HG03064 (cell line): ENCODE results near the gene FXYD1.
"Not testable (repeated sequence)": the region's sequence is repeated elsewhere in the genome, so short reads cannot be mapped to it uniquely, and the experiment has no call there.

ENCODE experiments used
- ATAC-seq: cut with Tn5 transposase; IDR thresholded peaks from one replicate; pipeline ENCODE4 v1.9.1; 2021; ENCODE audit warnings: low read depth; ENCODE audit not compliant: unreplicated experiment

Gene FXYD1

GRCh38 chr19:35123573-35123972, 15.1 kb upstream of the FXYD1 start:
- ATAC-seq, result no peak

GRCh38 chr19:35124098-35125060, 14.2 kb upstream of the FXYD1 start:
- no peak for ATAC-seq

GRCh38 chr19:35125270-35125717, 13.3 kb upstream of the FXYD1 start:
- no peak for ATAC-seq

DNA sequence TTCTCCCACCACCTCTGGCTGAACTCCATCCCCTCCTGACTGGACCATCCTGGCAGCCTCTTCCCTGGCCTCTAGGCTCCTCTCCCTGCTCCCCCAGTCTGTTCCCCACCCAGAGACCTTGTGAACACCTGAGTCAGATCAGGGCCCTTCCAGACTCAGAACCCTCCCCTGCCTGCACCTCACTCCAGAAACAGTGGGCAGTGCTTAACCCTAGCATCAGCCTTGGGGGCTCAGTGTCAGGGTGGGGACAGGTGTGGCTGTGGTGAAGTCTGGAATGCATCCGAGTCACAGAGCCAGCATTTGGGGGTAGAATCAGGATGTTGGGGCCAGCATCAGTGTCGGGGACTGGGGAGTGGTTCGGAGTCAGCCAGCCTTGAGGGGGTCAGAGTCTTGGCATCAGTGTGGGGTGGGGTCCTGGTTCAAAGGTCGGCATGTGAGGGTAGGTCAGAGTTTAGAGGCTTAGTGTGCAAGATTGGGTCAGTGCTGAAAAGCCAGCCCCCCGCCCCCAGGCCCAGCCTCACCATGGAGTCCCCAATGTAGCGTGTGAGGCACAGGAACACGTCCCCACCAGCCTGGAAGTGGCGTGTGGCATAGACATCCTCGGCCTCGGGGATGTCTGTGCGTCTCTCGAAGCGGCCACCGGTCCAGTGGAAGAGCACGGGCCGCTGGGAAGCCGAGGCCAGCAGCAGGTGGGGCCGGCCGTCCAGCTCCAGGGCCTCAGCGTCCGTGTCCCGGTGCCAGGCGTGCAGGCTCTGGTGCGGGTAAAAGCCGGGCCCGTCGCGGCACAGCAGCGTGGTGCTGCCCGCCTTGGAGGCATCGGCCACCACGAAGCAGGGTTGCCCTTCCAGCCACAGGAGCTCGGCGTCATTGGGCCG, 12.6 kb upstream of the FXYD1 start:
- no peak for ATAC-seq

- ATAC-seq, result no peak
These were observed 12.0 kb upstream of the FXYD1 start for GRCh38 chr19:35126624-35126959.

DNA sequence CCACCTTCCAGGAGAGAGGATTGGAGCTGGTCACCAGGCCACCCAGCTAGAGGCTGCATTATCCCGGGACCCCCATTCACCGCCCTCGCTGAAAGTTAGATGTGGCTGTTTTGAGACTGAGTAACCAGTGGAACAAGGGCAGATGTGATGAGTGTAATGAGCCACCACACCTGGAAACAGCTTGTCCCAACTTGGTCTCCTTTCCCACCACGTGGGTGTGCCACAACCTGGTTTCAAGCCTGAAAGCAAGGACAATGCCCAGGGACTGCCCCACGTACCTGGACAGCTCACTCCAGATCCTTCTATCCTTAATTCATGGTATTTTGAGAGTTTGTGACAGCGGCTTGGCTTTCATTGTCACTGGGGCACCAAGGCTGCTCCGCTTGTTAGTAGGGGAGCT, 10.8 kb upstream of the FXYD1 start:
- ATAC-seq, result no peak

GRCh38 chr19:35128398-35129057, 10.1 kb upstream of the FXYD1 start:
- no peak for ATAC-seq

DNA sequence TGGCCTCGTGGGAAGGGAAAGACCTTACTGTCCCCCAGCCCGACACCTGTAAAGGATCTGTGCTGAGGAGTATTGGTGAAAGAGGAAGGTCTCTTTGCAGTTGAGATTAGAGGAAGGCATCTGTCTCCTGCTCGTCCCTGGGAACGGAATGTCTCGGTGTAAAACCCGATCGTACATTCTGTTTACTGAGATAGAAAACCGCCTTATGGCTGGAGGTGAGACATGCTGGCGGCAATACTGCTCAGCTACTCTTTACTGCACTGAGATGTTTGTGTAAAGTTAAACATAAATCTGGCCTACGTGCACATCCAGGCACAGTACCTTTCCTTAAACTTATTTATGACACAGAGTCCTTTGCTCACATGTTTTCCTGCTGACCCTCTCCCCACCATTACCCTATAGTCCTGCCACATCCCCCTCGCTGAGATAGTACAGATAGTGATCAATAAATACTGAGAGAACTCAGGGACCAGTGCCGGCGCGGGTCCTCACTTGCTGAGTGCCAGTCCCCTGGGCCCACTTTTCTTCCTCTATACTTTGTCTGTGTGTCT, 8.8 kb upstream of the FXYD1 start:
- not testable (repeated sequence) for ATAC-seq

GRCh38 chr19:35130761-35131720, 7.6 kb upstream of the FXYD1 start:
- ATAC-seq, result no peak

DNA sequence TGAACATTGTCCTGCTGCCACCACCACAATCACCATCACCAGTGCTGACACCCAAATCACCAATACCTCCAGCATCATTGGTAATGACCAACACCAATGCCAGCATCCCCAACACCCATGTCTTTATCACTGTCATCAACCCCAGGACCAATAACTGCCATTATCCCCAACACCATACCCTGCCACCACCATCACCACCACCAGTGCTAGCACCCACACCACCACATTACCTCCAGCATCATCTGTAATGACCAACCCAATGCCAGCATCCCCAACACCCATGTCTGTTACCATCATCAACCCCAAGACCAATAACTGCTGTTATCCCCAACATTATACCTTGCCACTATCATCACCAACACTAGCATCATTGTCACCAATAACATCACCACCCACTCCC, 6.4 kb upstream of the FXYD1 start:
- ATAC-seq, result no peak

DNA sequence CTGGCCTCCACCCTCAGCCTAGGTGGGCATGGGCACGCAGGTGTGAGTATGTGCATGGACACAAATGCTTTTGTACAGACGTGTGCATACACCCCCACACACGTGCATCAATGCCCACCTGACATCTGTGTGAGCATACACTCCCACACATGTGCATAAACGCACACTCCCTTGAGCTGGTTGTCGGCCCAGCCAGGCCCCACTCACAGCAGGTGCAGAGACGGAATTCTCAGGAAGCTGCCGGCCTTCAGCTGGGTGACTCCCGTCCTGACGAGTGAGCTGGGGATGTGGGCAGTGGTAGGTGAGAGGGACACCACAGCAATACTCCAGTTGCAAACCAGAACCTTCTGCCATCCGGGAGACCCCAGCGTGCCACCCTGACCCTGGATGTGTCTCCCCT, 4.8 kb upstream of the FXYD1 start:
- ATAC-seq, result no peak

- no peak for ATAC-seq
These were observed 3.9 kb upstream of the FXYD1 start, which contains the start of gene LGI4 for GRCh38 chr19:35134601-35135242. Gene LGI4 (minus strand): TSS chr19:35135059. CDS start chr19:35134680, 379 bp downstream.

- ATAC-seq, result no peak
These were observed 3.2 kb upstream of the FXYD1 start for GRCh38 chr19:35135389-35135909.

- no peak for ATAC-seq
These were observed 2.4 kb upstream of the FXYD1 start for GRCh38 chr19:35136231-35136630.

DNA sequence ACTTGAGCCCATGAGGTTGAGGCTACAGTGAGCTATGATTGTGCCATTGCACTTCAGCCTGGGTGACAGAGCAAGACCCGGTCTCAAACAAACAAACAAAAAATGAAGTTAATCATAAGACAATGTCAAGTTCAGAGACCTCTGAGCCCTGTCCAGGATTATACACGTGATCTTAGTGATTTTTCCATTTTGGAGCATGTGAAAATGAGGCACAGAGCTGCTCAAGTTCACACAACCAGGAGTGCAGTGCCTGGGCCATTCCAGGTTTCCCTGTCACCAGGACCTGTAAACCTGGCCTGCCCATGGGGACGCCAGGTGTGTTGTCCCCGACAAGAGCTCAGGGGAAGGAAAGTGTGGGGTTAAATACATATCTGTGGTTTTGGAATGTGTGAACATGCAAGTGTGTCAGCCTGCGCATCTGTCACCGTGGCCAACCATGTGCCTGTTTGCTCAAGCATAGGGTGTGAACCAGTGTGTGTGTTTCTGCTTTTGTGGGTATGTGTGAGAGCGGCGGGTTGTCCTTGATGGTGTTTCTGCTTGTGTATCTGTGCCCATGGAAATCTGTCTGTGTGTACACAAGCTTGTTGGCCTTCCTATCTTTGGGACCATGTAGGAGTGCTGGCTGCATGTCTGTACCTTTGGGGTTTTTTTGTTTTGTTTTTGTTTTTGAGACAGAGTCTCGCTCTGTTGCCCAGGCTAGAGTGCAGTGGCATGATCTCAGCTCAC, 1.5 kb upstream of the FXYD1 start:
- ATAC-seq, result no peak

GRCh38 chr19:35140207-35140961, 1.8 kb downstream of the FXYD1 start:
- ATAC-seq, result no peak
